Tibial nerve (tissue), 4 donors: ENCODE results near the gene BTBD9. TPM values are rescaled to one million over a fixed set of nuclear protein-coding genes. Genes with fewer than 3 reads are reported as not detected.

Experiments
- DNase-seq, 2 donors: peaks; one replicate each; pipeline ENCODE4 v3.0.0-alpha.2; 2019; ENCODE audit warnings: low spot score in 2 of 2
- H3K27ac ChIP-seq, 4 donors: fragments of 200-600 bp; sonication (generic) in 3 of 4; one replicate each; pipeline ENCODE4 v1.5.1; 2017 to 2019; ENCODE audit warnings: mild to moderate bottlenecking in 1 of 4
- H3K27me3 ChIP-seq, 2 donors: fragments of 200-600 bp; sonication (generic) in 1 of 2; one replicate each; pipeline versions ENCODE4 v1.5.1 to v1.6.0; 2017 to 2019
- H3K36me3 ChIP-seq, 3 donors: fragments of 200-600 bp; sonication (generic); one replicate each; pipeline ENCODE4 v1.5.1; 2018 to 2019
- H3K4me1 ChIP-seq, 4 donors: fragments of 200-600 bp; sonication (generic) in 3 of 4; one replicate each; pipeline ENCODE4 v1.5.1; 2017 to 2019
- H3K4me3 ChIP-seq, 4 donors: fragments of 200-600 bp; sonication (generic) in 3 of 4; one replicate each; pipeline ENCODE4 v1.5.1; 2017 to 2019; ENCODE audit warnings: mild to moderate bottlenecking in 1 of 4, moderate library complexity in 1 of 4
- H3K9me3 ChIP-seq, 4 donors: fragments of 200-600 bp; sonication (generic) in 3 of 4; one replicate each; pipeline ENCODE4 v1.5.1; 2017 to 2019
- EP300 ChIP-seq, 2 donors: sonication (generic); formaldehyde crosslinking; IDR thresholded peaks; one replicate each; pipeline ENCODE4 v1.6.1; 2017; ENCODE audit warnings: antibody characterized with exemption in 2 of 2, mild to moderate bottlenecking in 1 of 2
- POLR2A ChIP-seq, 2 donors: fragments of 450-650 bp; IDR thresholded peaks; one replicate each; pipeline ENCODE4 v1.6.1; 2017; ENCODE audit warnings: antibody characterized with exemption in 2 of 2, mild to moderate bottlenecking in 2 of 2, moderate library complexity in 2 of 2
- WGBS, 2 donors: methylation state at CpG; one replicate each; pipeline ENCODE4 v1.1.5; 2018; 5-methylcytosine and 5-hydroxymethylcytosine counted together
- total RNA-seq, 4 donors: library from RNA; depleted of rRNA; stranded (reverse); fragments of >200 nt; gene quantifications; one replicate each; pipeline ENCODE4 v1.1.0, GENCODE V29; 2016
- TF ChIP-seq, protein P1 (sequence below), 5 experiments: fragments of 200-600 bp in 3 of 5; fragments of 450-650 bp in 2 of 5; sonication (generic) in 3 of 5; IDR thresholded peaks; one replicate each; pipeline ENCODE4 v1.5.1; 2016 to 2019; ENCODE audit warnings: antibody characterized with exemption in 5 of 5, mild to moderate bottlenecking in 3 of 5, moderate library complexity in 2 of 5

Gene BTBD9
- total RNA-seq, 4 donors from 2014 or later = 7.5 to 23.9 (median 10.7) TPM

DNA sequence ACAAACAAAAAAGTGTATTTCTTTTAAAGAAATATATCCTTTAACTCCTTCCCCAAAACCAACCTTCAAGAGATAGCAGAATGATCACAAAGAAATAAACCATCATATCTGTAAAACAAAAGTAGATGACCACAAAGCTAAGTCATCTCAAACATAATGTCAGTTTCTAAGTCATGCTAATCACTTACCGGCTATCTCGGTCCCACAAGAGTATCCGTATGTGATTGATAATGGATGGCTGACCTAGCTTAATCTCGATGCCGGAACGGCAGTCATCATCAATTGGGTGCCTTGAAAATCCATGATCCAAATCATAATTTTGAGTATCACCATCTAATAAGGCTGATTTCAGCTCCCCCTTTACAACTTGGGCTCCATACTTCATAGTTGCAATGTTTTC is 59.7 kb downstream of the BTBD9 start:
- Histone ChIP-seq H3K9me3 (no peaks in the 10 kb centered on the region), H3K4me3 (no peak overlapping the region), H3K27ac (no peak overlapping the region), H3K27me3 (no peaks in the 10 kb centered on the region), H3K4me1 (no peaks in the 10 kb centered on the region), H3K36me3 (peaks cover 0 to 59% (median 5%) of the 10 kb centered on the region in 3 donors)
- WGBS, 2 donors = 97% methylated on average over 6 of the region's 6 CpGs
- DNase-seq = no peak
- TF ChIP-seq EP300 (IDR thresholded peaks at IDR 0.05) (no peak), POLR2A (IDR thresholded peaks at IDR 0.05) (no peak)
- TF ChIP-seq, protein P1, sequence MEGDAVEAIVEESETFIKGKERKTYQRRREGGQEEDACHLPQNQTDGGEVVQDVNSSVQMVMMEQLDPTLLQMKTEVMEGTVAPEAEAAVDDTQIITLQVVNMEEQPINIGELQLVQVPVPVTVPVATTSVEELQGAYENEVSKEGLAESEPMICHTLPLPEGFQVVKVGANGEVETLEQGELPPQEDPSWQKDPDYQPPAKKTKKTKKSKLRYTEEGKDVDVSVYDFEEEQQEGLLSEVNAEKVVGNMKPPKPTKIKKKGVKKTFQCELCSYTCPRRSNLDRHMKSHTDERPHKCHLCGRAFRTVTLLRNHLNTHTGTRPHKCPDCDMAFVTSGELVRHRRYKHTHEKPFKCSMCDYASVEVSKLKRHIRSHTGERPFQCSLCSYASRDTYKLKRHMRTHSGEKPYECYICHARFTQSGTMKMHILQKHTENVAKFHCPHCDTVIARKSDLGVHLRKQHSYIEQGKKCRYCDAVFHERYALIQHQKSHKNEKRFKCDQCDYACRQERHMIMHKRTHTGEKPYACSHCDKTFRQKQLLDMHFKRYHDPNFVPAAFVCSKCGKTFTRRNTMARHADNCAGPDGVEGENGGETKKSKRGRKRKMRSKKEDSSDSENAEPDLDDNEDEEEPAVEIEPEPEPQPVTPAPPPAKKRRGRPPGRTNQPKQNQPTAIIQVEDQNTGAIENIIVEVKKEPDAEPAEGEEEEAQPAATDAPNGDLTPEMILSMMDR (IDR thresholded peaks at IDR 0.05) = no peak

DNA sequence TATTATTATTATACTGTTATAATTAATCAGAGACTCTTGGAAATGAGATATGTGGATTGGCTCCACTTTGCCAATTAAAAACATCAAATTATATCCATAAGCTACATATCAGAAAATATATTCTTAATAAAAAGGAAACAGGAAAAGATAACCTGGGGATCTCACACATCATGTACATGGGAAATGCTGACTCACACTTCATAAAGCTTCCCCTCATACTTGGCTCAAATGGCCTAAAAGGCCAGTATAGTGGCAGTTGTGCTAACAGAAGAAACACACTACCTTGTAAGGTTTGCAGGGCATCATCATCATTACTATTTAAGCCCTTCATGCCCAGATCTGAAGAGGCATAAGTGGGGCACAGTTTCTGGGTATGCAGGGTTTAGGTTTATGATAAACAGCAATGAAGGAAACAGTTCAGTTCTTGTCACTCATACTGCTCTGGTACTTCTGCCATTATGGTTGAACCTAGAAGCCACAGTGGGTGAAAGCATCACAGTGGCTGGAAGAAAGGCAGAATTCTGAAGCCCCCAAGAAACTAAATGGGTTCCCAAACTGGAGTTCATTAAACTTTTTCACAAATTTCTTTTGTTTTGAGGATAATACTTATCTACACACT is 60.6 kb downstream of the BTBD9 start:
- Histone ChIP-seq H3K36me3 (peaks cover 0 to 61% (median 5%) of the 10 kb centered on the region in 3 donors), H3K4me3 (no peak overlapping the region), H3K27ac (no peak overlapping the region), H3K27me3 (no peaks in the 10 kb centered on the region), H3K4me1 (no peaks in the 10 kb centered on the region), H3K9me3 (no peaks in the 10 kb centered on the region)
- TF ChIP-seq EP300 (IDR thresholded peaks at IDR 0.05) = no peak
- TF ChIP-seq POLR2A (IDR thresholded peaks at IDR 0.05) = no peak
- TF ChIP-seq, protein P1 (IDR thresholded peaks at IDR 0.05) = no peak
- no peak for DNase-seq

DNA sequence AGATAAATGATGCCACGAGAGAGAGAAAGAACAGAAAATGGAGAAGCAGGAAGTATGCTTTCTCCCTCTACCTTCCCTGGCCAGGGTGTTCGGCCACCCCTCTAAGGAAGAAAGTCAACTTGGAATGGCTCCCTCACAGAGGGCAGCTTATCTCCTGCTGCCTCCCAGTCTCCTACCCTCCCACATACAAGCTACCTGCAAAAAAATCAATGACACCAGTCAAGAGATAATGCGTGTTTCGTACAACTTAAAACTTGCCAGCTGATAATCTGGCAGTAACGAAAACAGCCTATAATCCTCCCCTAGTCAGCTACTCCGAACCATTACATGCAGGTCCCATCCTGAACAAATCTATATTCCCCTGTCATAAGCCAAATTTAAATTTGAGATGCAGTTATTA is 61.7 kb downstream of the BTBD9 start:
- WGBS, 2 donors = 86 to 91% methylated on average over 6 of the region's 6 CpGs
- DNase-seq = no peak
- Histone ChIP-seq H3K36me3 (peaks cover 0 to 59% (median 5%) of the 10 kb centered on the region in 3 donors), H3K4me3 (no peak overlapping the region), H3K27me3 (no peaks in the 10 kb centered on the region), H3K27ac (no peak overlapping the region), H3K9me3 (no peaks in the 10 kb centered on the region), H3K4me1 (no peaks in the 10 kb centered on the region)
- TF ChIP-seq EP300 (IDR thresholded peaks at IDR 0.05) (no peak), POLR2A (IDR thresholded peaks at IDR 0.05) (no peak)
- TF ChIP-seq, protein P1 (IDR thresholded peaks at IDR 0.05) = no peak

DNA sequence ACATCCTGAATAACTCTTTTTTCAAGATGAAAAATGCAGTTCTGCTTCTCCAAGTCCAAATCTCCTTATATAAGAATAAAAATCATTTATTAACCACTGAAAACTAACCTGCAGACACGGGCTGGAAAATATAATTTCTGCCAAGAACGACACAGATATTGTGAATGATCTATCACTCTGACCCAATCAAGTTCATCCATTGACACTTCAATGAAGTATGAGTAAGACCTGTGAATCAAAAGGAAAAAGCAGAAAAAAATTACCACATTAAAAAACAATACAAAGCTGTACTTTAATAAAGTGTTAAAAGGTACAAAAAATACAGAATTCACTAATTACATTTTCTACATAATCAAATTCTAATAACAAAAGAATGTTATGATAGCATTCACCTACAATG is 62.2 kb downstream of the BTBD9 start:
- H3K36me3 ChIP-seq = peaks cover 0 to 53% (median 5%) of the 10 kb centered on the region in 3 donors
- WGBS, 2 donors = 79 to 81% methylated on average over 2 of the region's 2 CpGs
- H3K4me1 ChIP-seq = no peaks in the 10 kb centered on the region
- TF ChIP-seq EP300 (IDR thresholded peaks at IDR 0.05) (no peak), POLR2A (IDR thresholded peaks at IDR 0.05) (no peak)
- TF ChIP-seq, protein P1 (IDR thresholded peaks at IDR 0.05) = no peak
- no peaks in the 10 kb centered on the region for H3K27me3 ChIP-seq
- no peak overlapping the region for H3K27ac ChIP-seq
- H3K4me3 ChIP-seq = no peak overlapping the region
- DNase-seq = no peak
- no peaks in the 10 kb centered on the region for H3K9me3 ChIP-seq

DNA sequence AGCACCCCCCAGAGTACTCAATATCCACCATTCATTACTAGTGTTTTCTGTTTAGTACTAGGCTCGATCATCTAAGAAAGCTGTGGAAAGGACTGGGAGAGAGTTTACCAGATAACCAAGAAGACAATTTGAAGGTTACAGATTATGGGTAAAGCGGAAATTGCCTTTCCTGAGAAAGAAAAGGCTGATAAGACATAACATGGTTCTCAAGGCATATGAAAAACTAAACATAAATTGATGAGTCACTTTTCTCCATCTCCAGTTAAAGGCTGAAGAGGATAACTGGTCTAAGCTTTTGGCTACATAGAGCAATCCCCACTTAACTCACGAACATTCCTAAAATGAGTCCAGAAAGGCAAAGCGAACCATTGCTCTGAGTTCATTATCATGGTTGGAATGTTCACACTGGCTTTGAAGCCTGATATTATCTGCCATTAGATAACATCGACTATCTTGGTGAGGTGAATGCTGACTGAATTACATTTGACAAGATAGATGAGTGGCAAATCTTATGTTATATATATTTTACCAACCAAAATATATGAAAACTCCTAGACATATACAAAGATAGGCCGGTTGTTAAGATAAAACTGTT is 65.8 kb downstream of the BTBD9 start:
- no peaks in the 10 kb centered on the region for H3K27me3 ChIP-seq
- whole genome bisulfite sequencing, 2 donors = 97 to 98% methylated on average over 6 of the region's 6 CpGs
- H3K27ac ChIP-seq = no peak overlapping the region
- H3K36me3 ChIP-seq = peaks cover 0 to 35% (median 0%) of the 10 kb centered on the region in 3 donors
- no peaks in the 10 kb centered on the region for H3K4me1 ChIP-seq
- DNase-seq = no peak
- H3K9me3 ChIP-seq = no peaks in the 10 kb centered on the region
- TF ChIP-seq, protein P1 (IDR thresholded peaks at IDR 0.05) = no peak
- TF ChIP-seq EP300 (IDR thresholded peaks at IDR 0.05) (no peak), POLR2A (IDR thresholded peaks at IDR 0.05) (no peak)
- H3K4me3 ChIP-seq = no peak overlapping the region
